GM12865 (cell line): ENCODE results near the gene RELT.
A peak's percentile ranks its signal among the peaks of the same experiment; 100 is the strongest.

ENCODE experiments used
- DNase-seq: peaks from one replicate; pipeline ENCODE4 v3.0.0; 2010; ENCODE audit warnings: low read depth
- H3K4me3 ChIP-seq: 2 replicates; pipeline ENCODE4 v1.5.1; 2011; ENCODE audit warnings: mild to moderate bottlenecking, low read depth, low read length, control low read depth
- CTCF ChIP-seq: IDR thresholded peaks from 2 replicates; pipeline ENCODE4 v1.5.1; 2011; ENCODE audit warnings: low read length, control low read depth, low read depth, inconsistent platforms; ENCODE audit not compliant: insufficient read depth; ENCODE audit errors: missing control alignments

Gene RELT

GRCh38 chr11:73399159-73399590 lies 23.0 kb downstream of the RELT start:
- no peak for TF ChIP-seq CTCF

GRCh38 chr11:73399636-73400035 lies 23.4 kb downstream of the RELT start:
- DNase-seq, result no peak
- no peak for TF ChIP-seq CTCF
- no peak overlapping the region for H3K4me3 ChIP-seq

More at GRCh38 chr11:73399159-73399590, 23.0 kb downstream of the RELT start:
- no peak overlapping the region for H3K4me3 ChIP-seq
- no peak for DNase-seq

GRCh38 chr11:73400293-73400692 lies 24.1 kb downstream of the RELT start:
- H3K4me3 ChIP-seq, result no peak overlapping the region
- no peak for TF ChIP-seq CTCF
- no peak for DNase-seq

GRCh38 chr11:73401217-73401923 lies 25.2 kb downstream of the RELT start:
- no peak overlapping the region for H3K4me3 ChIP-seq
- no peak for DNase-seq
- no peak for TF ChIP-seq CTCF

- no peak for DNase-seq
- no peak overlapping the region for H3K4me3 ChIP-seq
- no peak for TF ChIP-seq CTCF
Measured at GRCh38 chr11:73401924-73402833, 26.0 kb downstream of the RELT start.

GRCh38 chr11:73402834-73403185 lies 26.6 kb downstream of the RELT start:
- TF ChIP-seq CTCF, result peak; percentile 30
- H3K4me3 ChIP-seq, result no peak overlapping the region
- DNase-seq, result peak; percentile 43

GRCh38 chr11:73403541-73403940 lies 27.3 kb downstream of the RELT start:
- no peak overlapping the region for H3K4me3 ChIP-seq
- no peak for DNase-seq
- TF ChIP-seq CTCF, result no peak
